ENCODE measurements around the gene MRO.
"Not testable (repeated sequence)": the region's sequence is repeated elsewhere in the genome, so short reads cannot be mapped to it uniquely, and the experiment has no call there.

Gene MRO

GRCh38 chr18:50833496-50833895 lies 13.7 kb upstream of the MRO start:
- DNase-seq, result not testable (repeated sequence)

- DNase-seq, result no peak
Measured at GRCh38 chr18:50832754-50833153, 12.9 kb upstream of the MRO start.

GRCh38 chr18:50830544-50830943 lies 10.7 kb upstream of the MRO start:
- DNase-seq, result peak in 1 of 2 donors; percentile 7

GRCh38 chr18:50829644-50830043 lies 9.8 kb upstream of the MRO start:
- no peak for DNase-seq

GRCh38 chr18:50826027-50826426 lies 6.2 kb upstream of the MRO start:
- no peak for DNase-seq

GRCh38 chr18:50825621-50826020 lies 5.8 kb upstream of the MRO start:
- no peak for DNase-seq

DNA sequence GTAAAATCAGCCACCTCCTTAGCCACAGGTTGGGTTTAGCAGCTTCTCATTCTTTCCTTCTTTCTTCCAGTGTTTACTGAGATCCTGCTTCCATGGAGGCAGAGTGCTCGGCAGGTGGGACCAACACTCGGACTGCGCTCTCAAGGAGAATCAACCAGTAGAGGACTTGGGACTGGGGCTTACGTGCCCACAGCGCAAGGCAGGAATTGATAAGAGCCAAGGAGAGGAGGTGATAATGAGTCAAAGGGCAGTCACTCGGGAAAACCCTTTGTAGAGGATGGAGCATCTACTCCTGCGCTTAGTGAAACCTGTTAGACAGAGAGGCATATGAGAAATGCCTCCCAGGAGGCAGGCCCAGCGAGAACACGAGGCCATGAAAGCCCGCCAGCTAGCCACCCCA lies 2.9 kb upstream of the MRO start:
- no peak for DNase-seq

- no peak for DNase-seq
Measured at GRCh38 chr18:50820901-50821520, 1.2 kb upstream of the MRO start.

DNA sequence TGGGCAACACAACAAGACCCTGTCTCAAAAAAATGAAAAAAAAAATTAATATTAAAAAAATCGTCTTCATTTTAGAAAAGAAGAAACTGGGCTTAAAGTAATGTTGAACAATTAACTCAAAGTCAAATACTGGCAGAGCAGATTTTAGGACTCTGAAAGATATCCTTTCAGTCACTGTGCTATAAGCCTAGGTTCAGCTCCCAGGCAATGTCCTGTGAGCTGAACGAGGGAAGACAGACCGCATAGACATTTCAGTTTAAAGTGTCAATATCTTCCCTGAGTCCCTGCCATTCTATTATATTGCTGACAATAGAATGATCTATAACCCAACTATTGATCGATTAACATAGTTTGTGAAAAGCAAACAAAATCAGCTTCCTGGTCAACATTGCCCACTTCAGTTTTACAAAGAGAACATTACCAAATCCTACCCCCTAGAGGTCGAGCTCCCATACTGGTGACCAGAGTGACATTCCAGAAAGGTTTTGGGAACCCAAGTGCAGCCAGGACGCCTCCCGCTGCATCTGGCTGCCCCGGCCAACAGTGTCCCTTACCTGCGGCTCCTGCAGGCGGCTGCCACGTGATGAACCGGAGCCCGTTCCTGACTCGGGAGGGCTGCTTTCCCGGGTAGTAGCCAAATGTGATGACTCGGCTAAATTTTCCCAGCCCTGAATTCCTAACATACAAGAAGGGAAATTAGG lies 639 bp downstream of the MRO start:
- no peak for DNase-seq

- peak in 1 of 2 donors; percentile 27 for DNase-seq
Measured at GRCh38 chr18:50816419-50817166, 3.2 kb downstream of the MRO start.

GRCh38 chr18:50814395-50814794 lies 5.4 kb downstream of the MRO start:
- peak in 1 of 2 donors; percentile 4 for DNase-seq

- no peak for DNase-seq
Measured at GRCh38 chr18:50813353-50813752, 6.5 kb downstream of the MRO start.

DNA sequence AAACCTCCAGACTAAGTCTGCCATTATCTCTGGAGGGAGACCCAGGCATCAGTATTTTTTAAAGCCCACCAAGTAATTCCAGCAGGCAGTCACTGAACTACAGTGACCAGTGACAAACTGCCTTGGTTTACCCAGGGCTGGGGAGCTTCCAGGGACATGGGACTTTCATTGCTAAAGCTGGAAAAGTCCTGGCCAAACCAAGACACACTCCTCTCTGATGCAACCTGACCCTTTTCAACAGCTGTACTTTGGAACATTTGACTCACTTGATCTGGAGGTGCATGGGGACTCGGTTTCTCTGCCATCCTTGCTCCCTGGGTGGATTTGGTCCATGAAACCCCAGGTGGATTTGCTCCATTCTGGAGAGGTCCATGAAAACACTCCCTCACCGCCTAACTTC lies 7.0 kb downstream of the MRO start:
- DNase-seq, result no peak

DNA sequence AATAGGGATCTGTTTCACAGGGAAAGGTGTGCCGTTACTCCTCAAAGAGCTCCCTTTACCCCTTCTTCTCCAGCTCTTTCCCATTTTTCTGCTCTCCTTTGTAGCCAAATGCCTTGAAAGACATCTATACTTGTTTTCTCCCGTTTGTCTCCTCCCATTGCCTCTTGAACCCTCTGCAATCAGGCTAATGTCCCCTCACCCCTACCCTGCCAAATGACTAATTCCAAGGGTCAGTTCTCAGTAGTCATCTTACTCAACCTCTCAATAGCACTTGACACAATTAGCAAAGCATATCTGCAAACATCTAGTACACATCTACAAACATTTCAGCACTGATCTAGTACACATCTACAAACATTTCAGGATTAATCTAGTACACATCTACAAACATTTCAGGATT lies 12.6 kb downstream of the MRO start:
- no peak for DNase-seq

GRCh38 chr18:50806208-50806616 lies 13.6 kb downstream of the MRO start:
- peak in 1 of 2 donors; percentile 55 for DNase-seq

DNA sequence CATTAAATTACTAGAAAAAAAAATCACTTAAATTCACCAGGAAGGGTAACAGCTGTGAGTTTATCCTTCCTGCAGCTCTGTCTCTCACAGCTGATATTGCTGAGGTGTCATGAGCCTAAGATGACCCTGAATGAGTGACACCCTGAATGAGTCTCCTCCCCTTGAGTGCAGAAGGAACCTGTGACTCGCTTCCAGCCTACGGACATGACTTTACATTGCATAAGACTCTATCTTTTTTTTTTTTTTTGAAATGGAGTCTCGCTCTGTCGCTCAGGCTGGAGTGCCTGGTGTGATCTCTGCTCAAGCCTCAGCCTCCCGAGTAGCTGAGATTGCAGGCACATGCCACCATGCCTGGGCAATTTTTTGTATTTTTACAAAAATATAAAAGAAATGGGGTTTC lies 14.1 kb downstream of the MRO start:
- DNase-seq, result peak in 1 of 2 donors; percentile 31

DNA sequence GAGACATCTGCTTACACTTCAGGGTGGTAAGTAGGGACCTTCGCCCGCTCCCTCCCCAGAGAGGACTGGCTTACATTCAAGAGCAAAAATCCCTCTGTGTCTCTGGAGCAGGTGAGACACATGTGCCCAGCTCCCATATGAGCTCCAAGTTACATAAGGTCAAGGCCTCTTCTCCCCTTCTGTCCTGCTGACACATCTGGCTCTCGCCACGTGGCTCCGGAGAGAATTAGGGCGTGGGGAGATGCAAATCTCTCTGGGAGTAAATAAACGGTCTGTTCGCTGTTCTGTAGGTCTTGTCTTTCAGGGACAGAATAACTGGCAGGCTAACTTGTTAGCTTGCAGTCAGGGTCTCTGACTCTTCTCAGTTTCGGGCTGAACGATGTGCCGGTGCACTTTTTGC lies 16.2 kb downstream of the MRO start:
- no peak for DNase-seq

- no peak for DNase-seq
Measured at GRCh38 chr18:50802141-50802540, 17.7 kb downstream of the MRO start.

DNA sequence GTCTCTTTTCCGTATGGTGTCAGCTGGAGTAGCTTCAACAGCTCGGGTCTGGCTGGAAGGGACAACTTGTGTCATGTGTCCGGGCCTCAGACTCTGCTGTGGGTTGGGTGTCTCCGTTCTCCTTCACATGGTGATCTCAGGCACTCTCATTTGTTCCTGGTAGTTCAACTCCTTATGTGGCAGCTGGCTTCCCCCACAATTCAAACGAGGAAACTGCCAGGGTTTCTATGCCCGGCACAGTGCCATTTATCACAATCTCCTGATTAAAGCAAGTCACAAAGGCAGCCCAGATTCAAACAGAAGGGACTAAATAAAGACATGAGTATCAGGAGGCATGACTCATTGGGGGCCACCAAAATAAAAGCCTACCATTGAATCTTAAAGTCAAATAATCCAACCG lies 22.7 kb downstream of the MRO start:
- DNase-seq, result no peak

DNA sequence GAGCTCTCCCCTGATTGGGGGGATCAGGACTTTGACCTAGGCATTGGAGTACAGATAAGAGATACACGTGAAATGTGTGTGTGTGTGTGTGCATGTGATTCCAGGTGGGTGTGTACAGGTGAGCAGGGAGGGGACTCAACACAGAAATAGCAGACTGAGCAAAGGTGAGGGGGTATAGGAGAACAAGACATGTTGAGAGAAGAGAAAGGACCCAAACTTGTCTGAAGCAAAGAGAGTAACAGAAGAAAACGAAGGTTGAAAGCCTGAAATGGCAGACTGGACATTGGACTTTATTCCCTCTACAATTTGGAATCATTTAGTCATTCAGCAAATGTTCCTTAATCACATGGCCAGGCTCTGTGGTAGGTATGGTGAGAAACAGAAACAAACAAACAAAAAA lies 23.3 kb downstream of the MRO start:
- DNase-seq, result no peak

DNA sequence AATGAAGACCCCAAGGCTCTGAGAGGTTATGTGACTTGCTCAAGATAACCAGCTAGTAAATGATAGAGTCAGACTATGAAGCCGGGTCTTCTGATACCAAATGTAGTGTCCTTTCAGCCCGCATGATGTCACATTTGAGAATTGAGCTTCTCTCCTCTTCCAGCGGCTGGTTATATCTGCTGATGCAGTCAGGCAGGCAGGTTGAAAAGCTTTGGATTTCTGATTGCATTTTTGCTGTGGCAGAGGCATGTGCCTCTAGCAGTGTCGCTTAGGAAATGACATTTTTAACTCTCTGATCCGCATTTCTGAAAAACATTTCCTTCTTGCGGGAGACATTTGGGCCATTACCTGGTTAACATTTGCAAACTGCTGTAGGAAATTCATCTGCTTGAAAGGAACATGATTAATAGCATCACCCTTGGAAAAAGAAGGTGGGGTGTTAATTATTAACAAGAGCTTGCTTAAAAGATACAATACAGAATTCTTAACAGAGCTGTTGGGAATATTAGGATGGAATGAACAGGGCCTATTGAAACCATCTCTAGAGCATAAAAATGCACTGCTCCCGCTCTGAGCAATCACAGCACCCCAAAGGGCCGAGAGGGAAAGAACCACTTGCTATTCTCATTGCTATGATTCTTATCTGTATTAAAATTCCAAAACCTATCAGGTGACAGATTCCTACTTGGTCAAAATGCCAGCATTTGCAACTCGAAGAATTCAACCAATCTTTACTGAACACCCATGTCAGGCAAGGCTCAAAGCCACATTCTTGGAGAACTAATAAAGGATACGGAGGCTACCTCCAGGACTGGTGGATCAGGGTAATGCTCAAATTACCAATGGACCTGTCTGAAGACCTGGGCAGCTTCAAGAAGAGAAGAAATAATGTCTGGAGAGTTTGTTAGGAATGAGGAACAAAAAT lies 25.9 kb downstream of the MRO start:
- DNase-seq, result no peak

DNA sequence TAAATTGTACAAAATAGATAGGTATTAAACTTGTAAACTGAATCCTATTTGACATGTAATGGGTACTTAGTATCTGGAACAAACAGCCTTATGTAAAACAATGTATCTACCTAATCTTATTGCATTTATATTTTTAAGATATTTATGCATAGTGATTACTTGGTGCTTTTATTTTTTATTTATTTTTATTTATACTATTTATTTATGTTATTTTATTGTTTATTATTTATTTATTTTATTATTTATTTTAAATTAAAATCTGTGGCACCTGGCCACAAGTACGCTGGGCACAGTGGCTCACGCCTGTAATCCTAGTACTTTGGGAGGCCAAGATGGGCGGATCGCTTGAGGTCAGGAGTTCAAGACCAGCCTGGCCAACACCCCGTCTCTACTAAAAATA lies 26.9 kb downstream of the MRO start:
- DNase-seq, result no peak

Measured in CD4-positive, alpha-beta T cell treated with Interleukin-1 beta for 1 hour (primary cell).